ENCODE data around the gene ATE1.
"Not testable (repeated sequence)": the region's sequence is repeated elsewhere in the genome, so short reads cannot be mapped to it uniquely, and the experiment has no call there.

The ATE1 gene

DNA sequence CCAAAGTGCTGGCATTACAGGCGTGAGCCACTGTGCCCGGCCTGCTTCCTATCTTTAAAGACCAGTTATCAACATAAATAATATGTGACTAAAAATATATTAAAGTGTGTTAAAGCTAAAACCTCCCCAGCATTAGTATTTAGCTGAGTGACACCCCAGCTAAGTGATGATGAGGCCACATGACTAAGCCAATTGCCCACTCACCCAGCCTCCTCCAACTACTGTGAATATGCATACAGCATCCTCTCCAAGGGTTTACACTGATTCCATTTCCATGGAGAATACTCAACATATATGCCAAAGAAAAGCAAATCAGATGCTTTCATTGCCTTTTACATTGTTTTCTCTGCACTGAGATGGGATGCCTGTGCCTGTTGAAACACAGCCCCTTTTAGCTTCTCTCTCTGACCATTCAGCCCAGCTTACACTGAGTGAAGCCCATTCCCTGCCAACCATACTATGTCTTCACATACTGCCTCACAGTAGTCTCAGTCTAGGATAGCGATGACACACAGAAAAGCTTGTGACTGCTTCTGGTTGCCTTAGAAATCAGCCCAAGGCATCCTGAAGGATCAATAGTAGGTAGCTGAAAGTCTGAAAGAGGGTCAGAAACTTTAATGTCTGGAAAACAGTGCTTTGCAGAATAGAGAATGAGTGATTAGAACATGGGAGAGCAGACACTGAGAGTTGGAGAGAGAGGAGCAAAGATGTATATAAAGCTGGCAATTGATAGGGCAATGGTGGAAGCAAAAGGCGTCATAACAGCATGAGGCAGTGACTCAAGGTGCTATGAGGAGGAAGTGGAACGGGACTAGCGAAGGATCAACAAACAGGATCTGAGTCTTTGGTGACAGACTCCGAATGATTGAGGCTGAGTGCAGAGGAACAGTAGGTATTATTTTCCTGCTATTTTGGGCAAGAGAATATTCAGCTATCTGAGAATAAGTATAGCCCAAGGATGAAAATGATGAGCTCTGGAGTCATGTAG lies 19.8 kb upstream of the ATE1 start:
- no peaks in the 10 kb centered on the region for H3K27me3 Mint-ChIP-seq
- H3K4me1 Mint-ChIP-seq (ENCODE audit: low read depth), result no peaks in the 10 kb centered on the region
- no peak overlapping the region for H3K4me3 Mint-ChIP-seq
- no peaks in the 10 kb centered on the region for H3K9me3 Mint-ChIP-seq (ENCODE audit: low read depth)
- peaks cover 2% of the 10 kb centered on the region for H3K36me3 Mint-ChIP-seq
- H3K27ac Mint-ChIP-seq, result no peak overlapping the region

- H3K27me3 Mint-ChIP-seq, result peaks cover 5% of the 10 kb centered on the region
- H3K4me1 Mint-ChIP-seq (ENCODE audit: low read depth), result no peaks in the 10 kb centered on the region
- H3K4me3 Mint-ChIP-seq, result no peak overlapping the region
- H3K36me3 Mint-ChIP-seq, result no peaks in the 10 kb centered on the region
- H3K9me3 Mint-ChIP-seq (ENCODE audit: low read depth), result no peaks in the 10 kb centered on the region
- no peak overlapping the region for H3K27ac Mint-ChIP-seq
Observed at GRCh38 chr10:121942749-121943416, 15.1 kb upstream of the ATE1 start.

DNA sequence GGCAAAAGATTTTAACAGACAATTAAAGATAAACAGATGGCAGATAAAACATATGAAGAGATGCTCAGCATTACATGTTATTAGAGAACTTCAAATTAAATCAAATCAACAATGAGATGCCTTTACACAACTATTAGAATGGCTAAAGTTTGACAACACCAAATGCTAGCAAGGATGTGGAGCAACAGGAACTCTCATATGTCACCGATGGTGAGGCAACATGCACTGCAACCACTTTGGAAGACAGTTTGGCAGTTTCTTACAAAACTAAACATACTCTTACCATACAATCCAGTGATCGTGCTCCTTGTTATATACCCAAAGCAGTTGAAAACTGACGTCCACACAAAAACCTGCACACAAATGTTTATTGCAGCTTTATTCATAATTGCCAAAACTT lies 13.7 kb upstream of the ATE1 start:
- H3K4me3 Mint-ChIP-seq, result no peak overlapping the region
- H3K27me3 Mint-ChIP-seq, result peaks cover 5% of the 10 kb centered on the region
- no peak overlapping the region for H3K27ac Mint-ChIP-seq
- H3K4me1 Mint-ChIP-seq (ENCODE audit: low read depth), result no peaks in the 10 kb centered on the region
- H3K36me3 Mint-ChIP-seq, result no peaks in the 10 kb centered on the region
- H3K9me3 Mint-ChIP-seq (ENCODE audit: low read depth), result no peaks in the 10 kb centered on the region

GRCh38 chr10:121936295-121936694 lies 8.5 kb upstream of the ATE1 start:
- Mint-ChIP-seq H3K27me3 (peaks cover 5% of the 10 kb centered on the region), H3K36me3 (no peaks in the 10 kb centered on the region), H3K27ac (no peak overlapping the region), H3K9me3 (ENCODE audit: low read depth) (no peaks in the 10 kb centered on the region), H3K4me3 (no peak overlapping the region), H3K4me1 (ENCODE audit: low read depth) (no peaks in the 10 kb centered on the region)

DNA sequence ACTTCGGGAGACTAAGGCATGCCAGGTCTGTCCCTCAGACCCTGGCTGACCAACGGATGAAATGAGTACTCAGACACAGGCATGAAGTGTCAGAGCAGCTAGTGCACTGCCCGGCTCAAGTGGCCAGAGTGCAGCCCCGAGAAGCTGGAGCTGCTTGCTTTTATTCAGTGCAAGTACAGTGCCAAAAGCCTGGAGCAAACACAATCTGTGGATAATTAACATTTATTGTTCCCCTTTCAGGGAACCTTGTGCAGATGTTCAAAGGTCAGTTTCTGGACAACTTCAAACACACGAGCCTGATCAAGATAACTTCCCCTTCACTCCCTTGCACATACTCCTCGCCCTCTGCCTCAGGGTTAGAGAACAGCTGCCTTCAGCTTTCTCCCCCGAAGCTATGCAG lies 7.9 kb upstream of the ATE1 start:
- no peaks in the 10 kb centered on the region for H3K4me1 Mint-ChIP-seq (ENCODE audit: low read depth)
- no peak overlapping the region for H3K4me3 Mint-ChIP-seq

DNA sequence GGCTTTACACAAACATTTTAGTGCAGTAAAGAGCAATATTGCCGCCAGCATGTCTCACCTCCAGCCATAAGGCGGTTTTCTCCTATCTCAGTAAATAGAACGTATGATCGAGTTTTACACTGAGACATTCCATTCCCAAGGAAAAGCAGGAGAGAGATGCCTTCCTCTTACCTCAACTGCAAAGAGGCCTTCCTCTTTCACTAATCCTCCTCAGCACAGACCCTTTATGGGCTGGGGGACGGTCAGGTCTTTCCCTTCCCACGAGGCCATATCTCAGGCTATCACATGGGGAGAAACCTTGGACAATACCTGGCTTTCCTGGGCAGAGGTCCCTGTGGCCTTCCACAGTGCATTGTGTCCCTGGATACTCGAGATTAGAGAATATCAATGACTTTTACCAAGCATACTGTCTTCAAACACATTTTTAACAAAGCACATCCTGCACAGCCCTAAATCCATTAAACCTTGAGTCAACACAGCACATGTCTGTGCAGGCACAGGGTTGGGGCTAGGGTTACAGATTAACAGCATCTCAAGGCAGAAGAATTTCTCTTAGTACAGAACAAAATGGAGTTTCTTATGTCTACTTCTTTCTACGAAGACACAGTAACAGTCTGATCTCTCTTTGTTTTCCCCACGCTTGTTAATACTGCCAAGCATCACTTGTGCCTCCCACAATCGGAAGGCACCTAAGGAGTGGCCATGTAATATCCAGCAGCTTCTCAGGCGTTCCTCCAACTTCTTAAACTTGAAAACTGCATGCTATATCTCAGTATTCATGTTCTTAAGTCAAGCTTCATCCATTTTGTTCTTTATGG lies 2.6 kb upstream of the ATE1 start:
- Mint-ChIP-seq H3K4me1 (ENCODE audit: low read depth) (peaks cover 23% of the 10 kb centered on the region), H3K4me3 (peak overlapping the region; percentile 63), H3K27ac (peak overlapping the region; percentile 83)
- H3K9me3 Mint-ChIP-seq (ENCODE audit: low read depth); H3K27me3 Mint-ChIP-seq; H3K36me3 Mint-ChIP-seq: not testable (repeated sequence)

More for the DNA sequence above, 7.9 kb upstream of the ATE1 start:
- Mint-ChIP-seq H3K9me3 (ENCODE audit: low read depth) (no peaks in the 10 kb centered on the region), H3K36me3 (no peaks in the 10 kb centered on the region), H3K27me3 (peaks cover 5% of the 10 kb centered on the region), H3K27ac (no peak overlapping the region)

- peak overlapping the region; percentile 63 for H3K4me3 Mint-ChIP-seq
- peak overlapping the region; percentile 83 for H3K27ac Mint-ChIP-seq
- H3K27me3 Mint-ChIP-seq; H3K9me3 Mint-ChIP-seq (ENCODE audit: low read depth); H3K36me3 Mint-ChIP-seq: not testable (repeated sequence)
- peaks cover 26% of the 10 kb centered on the region for H3K4me1 Mint-ChIP-seq (ENCODE audit: low read depth)
Observed at GRCh38 chr10:121929585-121930267, 1.9 kb upstream of the ATE1 start.

DNA sequence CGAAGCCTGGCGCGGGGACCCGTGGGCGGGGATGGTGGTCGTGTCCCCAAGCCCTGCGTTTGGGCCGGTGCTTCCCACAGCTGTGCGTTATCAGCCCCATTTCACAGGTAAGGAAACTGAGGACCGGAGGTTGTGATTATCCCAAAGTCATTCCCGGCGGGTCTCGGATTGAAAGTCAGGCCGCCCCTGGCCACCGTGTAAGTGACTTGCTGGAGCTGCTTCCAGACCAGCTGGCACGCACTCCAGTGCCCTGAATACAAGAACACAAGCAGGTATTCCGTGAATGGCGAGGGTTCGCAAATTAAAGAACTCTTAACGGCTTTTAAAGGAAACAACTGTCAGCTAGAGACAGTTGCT lies 675 bp upstream of the ATE1 start:
- Mint-ChIP-seq H3K27ac (peak overlapping the region; percentile 87), H3K4me3 (peak overlapping the region; percentile 87), H3K27me3 (no peaks in the 10 kb centered on the region)

DNA sequence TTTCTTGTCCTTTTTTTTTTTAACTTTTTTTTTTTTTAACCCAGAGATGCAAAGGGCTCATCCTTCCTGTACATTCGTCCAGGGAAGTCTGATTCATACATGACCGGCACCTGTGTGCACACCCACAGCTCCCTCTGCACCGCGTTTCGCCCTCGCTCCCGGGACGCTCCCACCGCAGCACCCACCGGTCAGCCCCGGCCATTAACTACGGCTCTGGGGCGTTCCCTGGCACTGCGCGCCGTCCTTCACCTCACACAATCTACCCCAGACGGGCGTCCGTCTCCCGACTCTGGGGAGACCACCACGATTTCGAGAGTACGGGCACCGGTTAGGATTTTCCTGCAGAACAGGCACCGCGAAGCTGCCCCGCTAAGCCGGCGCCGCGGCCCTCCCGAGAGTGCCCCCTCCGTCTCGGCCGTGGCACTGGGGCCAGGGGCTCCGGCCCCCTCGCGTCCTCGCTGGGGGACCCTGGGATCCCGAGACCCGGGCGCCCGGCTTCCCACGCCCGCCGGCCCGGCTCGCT lies 452 bp downstream of the ATE1 start:
- Mint-ChIP-seq H3K4me1 (ENCODE audit: low read depth) (peaks cover 32% of the 10 kb centered on the region), H3K36me3 (peaks cover 3% of the 10 kb centered on the region), H3K27me3 (no peaks in the 10 kb centered on the region), H3K9me3 (ENCODE audit: low read depth) (no peaks in the 10 kb centered on the region), H3K4me3 (peak overlapping the region; percentile 87), H3K27ac (peak overlapping the region; percentile 77)

More for the DNA sequence above, 675 bp upstream of the ATE1 start:
- Mint-ChIP-seq H3K9me3 (ENCODE audit: low read depth) (no peaks in the 10 kb centered on the region), H3K4me1 (ENCODE audit: low read depth) (peaks cover 26% of the 10 kb centered on the region), H3K36me3 (no peaks in the 10 kb centered on the region)

- Mint-ChIP-seq H3K4me1 (ENCODE audit: low read depth) (peaks cover 32% of the 10 kb centered on the region), H3K4me3 (peak overlapping the region; percentile 87), H3K9me3 (ENCODE audit: low read depth) (no peaks in the 10 kb centered on the region), H3K27me3 (no peaks in the 10 kb centered on the region), H3K27ac (peak overlapping the region; percentile 77), H3K36me3 (peaks cover 4% of the 10 kb centered on the region)
Observed at GRCh38 chr10:121926671-121927317, 1.0 kb downstream of the ATE1 start.

DNA sequence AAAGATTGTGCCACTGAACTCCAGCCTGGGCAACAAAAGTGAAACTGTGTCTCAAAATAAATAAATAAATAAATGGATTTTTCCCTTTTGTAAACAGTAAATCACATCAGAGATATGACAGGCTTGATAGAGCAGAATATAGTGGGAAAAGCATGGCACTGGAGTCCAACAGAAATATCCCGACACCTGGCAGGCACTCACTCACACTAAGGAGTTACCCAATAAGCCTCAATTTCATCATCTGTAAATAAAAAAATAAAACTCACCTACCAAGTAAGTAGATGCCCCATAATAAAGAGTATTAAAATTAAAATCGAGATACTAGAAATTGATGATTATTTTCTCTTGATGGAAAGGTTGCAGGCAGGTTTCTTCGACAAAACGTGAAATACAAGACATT lies 1.7 kb downstream of the ATE1 start:
- H3K27me3 Mint-ChIP-seq, result no peaks in the 10 kb centered on the region

DNA sequence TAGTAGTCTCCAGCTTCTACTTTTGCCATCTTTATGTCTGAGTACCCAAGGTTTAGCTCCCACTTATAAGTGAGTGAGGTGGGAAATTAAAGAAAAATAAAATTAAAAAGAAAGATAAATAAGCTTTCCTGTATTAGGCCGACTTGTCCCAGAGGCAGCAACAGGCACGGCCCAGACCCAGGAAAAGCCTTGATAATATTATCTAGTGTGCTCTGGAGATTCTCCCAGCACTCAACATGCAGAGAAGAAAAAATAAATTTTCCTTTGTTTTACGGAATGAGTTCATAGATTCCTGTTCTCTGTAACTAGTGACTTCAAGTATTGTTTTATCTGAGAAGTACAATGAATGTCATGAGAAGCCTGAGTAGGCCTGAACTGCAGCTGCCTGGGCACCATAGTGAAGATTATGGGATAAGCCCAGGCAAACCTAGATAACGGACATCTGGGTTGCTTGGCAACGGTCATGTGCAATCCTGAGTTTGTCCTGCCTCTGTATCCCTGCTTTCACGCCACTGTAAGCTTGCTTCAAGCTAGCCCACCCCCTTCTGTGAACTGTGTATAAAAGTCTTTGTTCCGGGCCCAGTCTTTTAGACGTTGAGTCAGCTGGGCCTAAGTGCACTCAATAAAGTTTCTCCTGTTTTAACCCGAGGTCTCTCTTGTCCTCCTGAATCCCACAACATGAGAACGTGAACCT lies 6.4 kb downstream of the ATE1 start:
- Mint-ChIP-seq H3K27ac (no peak overlapping the region), H3K27me3 (no peaks in the 10 kb centered on the region), H3K9me3 (ENCODE audit: low read depth) (no peaks in the 10 kb centered on the region), H3K36me3 (peaks cover 14% of the 10 kb centered on the region), H3K4me3 (no peak overlapping the region), H3K4me1 (ENCODE audit: low read depth) (peaks cover 19% of the 10 kb centered on the region)

More for the DNA sequence above, 1.7 kb downstream of the ATE1 start:
- no peak overlapping the region for H3K27ac Mint-ChIP-seq
- H3K4me3 Mint-ChIP-seq, result peak overlapping the region; percentile 58
- H3K4me1 Mint-ChIP-seq (ENCODE audit: low read depth), result peaks cover 32% of the 10 kb centered on the region
- peaks cover 4% of the 10 kb centered on the region for H3K36me3 Mint-ChIP-seq
- no peaks in the 10 kb centered on the region for H3K9me3 Mint-ChIP-seq (ENCODE audit: low read depth)

DNA sequence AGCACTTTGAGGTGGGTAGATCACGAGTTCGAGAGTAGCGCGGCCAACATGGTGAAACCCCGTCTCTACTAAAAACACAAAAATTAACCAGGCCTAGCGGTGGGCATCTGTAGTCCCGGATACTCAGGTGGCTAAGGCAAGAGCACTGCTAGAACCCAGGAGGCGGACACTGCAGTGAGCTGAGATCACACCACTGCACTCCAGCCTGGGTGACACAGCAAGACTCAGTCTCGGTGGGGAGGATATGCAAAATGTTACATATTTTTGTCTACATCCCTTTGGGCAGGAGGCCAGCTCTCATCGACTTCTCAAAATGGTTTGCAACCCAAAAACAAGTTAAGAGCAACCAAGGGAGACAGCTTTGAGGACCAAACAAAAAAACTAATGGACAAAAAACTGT lies 8.2 kb downstream of the ATE1 start:
- H3K9me3 Mint-ChIP-seq (ENCODE audit: low read depth), result no peaks in the 10 kb centered on the region
- H3K27ac Mint-ChIP-seq, result no peak overlapping the region
- no peaks in the 10 kb centered on the region for H3K27me3 Mint-ChIP-seq
- H3K4me1 Mint-ChIP-seq (ENCODE audit: low read depth), result peaks cover 17% of the 10 kb centered on the region
- H3K36me3 Mint-ChIP-seq, result peaks cover 14% of the 10 kb centered on the region
- H3K4me3 Mint-ChIP-seq, result no peak overlapping the region
